Uterus (tissue), 2 donors: ENCODE results near the gene SCLY.

Source experiments
- POLR2A ChIP-seq, 2 donors: fragments of 450-650 bp; IDR thresholded peaks; one replicate each; pipeline ENCODE4 v1.6.1; 2016; ENCODE audit warnings: antibody characterized with exemption in 2 of 2, mild to moderate bottlenecking in 1 of 2, moderate library complexity in 1 of 2
- TF ChIP-seq, protein P1 (sequence below), 4 experiments: fragments of 200-600 bp in 2 of 4; fragments of 450-650 bp in 2 of 4; sonication (generic) in 2 of 4; IDR thresholded peaks; one replicate each; pipeline ENCODE4 v1.5.1; 2016 to 2019; ENCODE audit warnings: antibody characterized with exemption in 4 of 4, mild to moderate bottlenecking in 2 of 4, moderate library complexity in 1 of 4

DNA sequence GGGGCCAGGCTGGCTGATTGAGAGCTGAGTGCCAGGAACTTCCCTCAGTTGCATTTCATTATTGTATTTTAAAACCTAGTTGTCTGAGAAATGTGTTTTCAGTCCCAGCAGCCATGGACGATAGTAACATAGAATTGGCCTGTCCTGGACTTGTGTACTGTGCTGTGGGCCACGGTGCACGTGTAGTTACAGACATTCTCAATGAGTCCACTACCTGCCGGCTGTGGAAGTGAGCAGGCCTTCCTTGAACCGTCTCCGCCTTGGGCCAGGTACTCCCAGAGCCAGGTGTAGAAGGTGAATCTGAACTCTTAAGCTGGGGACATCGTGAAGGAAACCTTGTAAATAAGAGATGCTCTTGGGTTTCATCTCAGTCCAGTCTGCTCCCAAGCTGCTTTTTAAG is 47.0 kb upstream of the SCLY start:
- TF ChIP-seq, protein P1, sequence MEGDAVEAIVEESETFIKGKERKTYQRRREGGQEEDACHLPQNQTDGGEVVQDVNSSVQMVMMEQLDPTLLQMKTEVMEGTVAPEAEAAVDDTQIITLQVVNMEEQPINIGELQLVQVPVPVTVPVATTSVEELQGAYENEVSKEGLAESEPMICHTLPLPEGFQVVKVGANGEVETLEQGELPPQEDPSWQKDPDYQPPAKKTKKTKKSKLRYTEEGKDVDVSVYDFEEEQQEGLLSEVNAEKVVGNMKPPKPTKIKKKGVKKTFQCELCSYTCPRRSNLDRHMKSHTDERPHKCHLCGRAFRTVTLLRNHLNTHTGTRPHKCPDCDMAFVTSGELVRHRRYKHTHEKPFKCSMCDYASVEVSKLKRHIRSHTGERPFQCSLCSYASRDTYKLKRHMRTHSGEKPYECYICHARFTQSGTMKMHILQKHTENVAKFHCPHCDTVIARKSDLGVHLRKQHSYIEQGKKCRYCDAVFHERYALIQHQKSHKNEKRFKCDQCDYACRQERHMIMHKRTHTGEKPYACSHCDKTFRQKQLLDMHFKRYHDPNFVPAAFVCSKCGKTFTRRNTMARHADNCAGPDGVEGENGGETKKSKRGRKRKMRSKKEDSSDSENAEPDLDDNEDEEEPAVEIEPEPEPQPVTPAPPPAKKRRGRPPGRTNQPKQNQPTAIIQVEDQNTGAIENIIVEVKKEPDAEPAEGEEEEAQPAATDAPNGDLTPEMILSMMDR (IDR thresholded peaks at IDR 0.05), result no peak
- no peak for TF ChIP-seq POLR2A (IDR thresholded peaks at IDR 0.05)
